Stimulated activated naive CD8-positive, alpha-beta T cell treated with anti-CD3 and anti-CD28 coated beads, Interleukin-15, amount 100 ng/mL, for 72 hours (primary cell): ENCODE measurements around the gene KL.

Experiments
- ATAC-seq: fragments of 150-1000 bp; cut with Tn5 transposase; 2 replicates; pipeline ENCODE4 v1.10.0; 2021; ENCODE audit warnings: mild to moderate bottlenecking, moderate library complexity
- DNase-seq, 2 donors: peaks; one replicate each; pipeline ENCODE4 v3.0.0; 2021 to 2022
- H3K27ac Mint-ChIP-seq, 2 donors: one replicate each; pipeline ENCODE4 v1.8.0; 2022; ENCODE audit warnings: mild to moderate bottlenecking in 2 of 2, mixed read lengths in 2 of 2, moderate library complexity in 2 of 2
- H3K27me3 Mint-ChIP-seq: one replicate; pipeline ENCODE4 v1.8.0; 2022; ENCODE audit warnings: mixed read lengths
- H3K4me1 Mint-ChIP-seq: one replicate; pipeline ENCODE4 v1.8.0; 2022; ENCODE audit warnings: mild to moderate bottlenecking, mixed read lengths
- H3K4me3 Mint-ChIP-seq, 2 donors: one replicate each; pipeline ENCODE4 v1.8.0; 2022; ENCODE audit warnings: mild to moderate bottlenecking in 2 of 2, mixed read lengths in 2 of 2, moderate library complexity in 1 of 2
- H3K9me3 Mint-ChIP-seq, 2 donors: one replicate each; pipeline ENCODE4 v1.8.0; 2022; ENCODE audit warnings: mixed read lengths in 2 of 2

The KL gene

GRCh38 chr13:32989942-32990341, 26.3 kb upstream of the KL start:
- no peak overlapping the region for H3K4me3 Mint-ChIP-seq
- no peak overlapping the region for H3K27ac Mint-ChIP-seq
- H3K9me3 Mint-ChIP-seq = peaks cover 10% of the 10 kb centered on the region in 2 donors
- H3K4me1 Mint-ChIP-seq = no peaks in the 10 kb centered on the region
- H3K27me3 Mint-ChIP-seq = peaks cover 22% of the 10 kb centered on the region
- ATAC-seq = no peak
- no peak for DNase-seq

- Mint-ChIP-seq H3K9me3 (peaks cover 0 to 4% of the 10 kb centered on the region in 2 donors), H3K27me3 (peaks cover 11% of the 10 kb centered on the region), H3K4me3 (no peak overlapping the region), H3K4me1 (no peaks in the 10 kb centered on the region), H3K27ac (no peak overlapping the region)
- ATAC-seq = no peak
- DNase-seq = no peak
These were observed 23.1 kb upstream of the KL start for GRCh38 chr13:32993145-32993544.

- Mint-ChIP-seq H3K9me3 (peaks cover 0 to 4% of the 10 kb centered on the region in 2 donors), H3K4me1 (no peaks in the 10 kb centered on the region), H3K4me3 (no peak overlapping the region), H3K27me3 (no peaks in the 10 kb centered on the region), H3K27ac (no peak overlapping the region)
- DNase-seq (no peak), ATAC-seq (peak; percentile 53)
These were observed 18.8 kb upstream of the KL start for GRCh38 chr13:32997399-32997798.

- Mint-ChIP-seq H3K4me1 (no peaks in the 10 kb centered on the region), H3K27me3 (peaks cover 8% of the 10 kb centered on the region), H3K9me3 (peaks cover 0 to 4% of the 10 kb centered on the region in 2 donors), H3K27ac (no peak overlapping the region), H3K4me3 (no peak overlapping the region)
- no peak for ATAC-seq
- no peak for DNase-seq
These were observed 17.3 kb upstream of the KL start for GRCh38 chr13:32998966-32999365.

- no peak overlapping the region for H3K27ac Mint-ChIP-seq
- H3K4me1 Mint-ChIP-seq = no peaks in the 10 kb centered on the region
- ATAC-seq = no peak
- peaks cover 0 to 2% of the 10 kb centered on the region in 2 donors for H3K9me3 Mint-ChIP-seq
- peaks cover 8% of the 10 kb centered on the region for H3K27me3 Mint-ChIP-seq
- DNase-seq = no peak
- H3K4me3 Mint-ChIP-seq = no peak overlapping the region
These were observed 15.9 kb upstream of the KL start for GRCh38 chr13:33000365-33000764.

GRCh38 chr13:33003458-33004019, 12.7 kb upstream of the KL start:
- no peaks in the 10 kb centered on the region for H3K4me1 Mint-ChIP-seq
- no peak overlapping the region for H3K27ac Mint-ChIP-seq
- H3K4me3 Mint-ChIP-seq = no peak overlapping the region
- ATAC-seq (peak; percentile 52), DNase-seq (no peak)
- peaks cover 28% of the 10 kb centered on the region for H3K27me3 Mint-ChIP-seq
- peaks cover 14 to 17% of the 10 kb centered on the region in 2 donors for H3K9me3 Mint-ChIP-seq

- DNase-seq (no peak), ATAC-seq (no peak)
- Mint-ChIP-seq H3K27ac (no peak overlapping the region), H3K27me3 (peaks cover 36% of the 10 kb centered on the region), H3K9me3 (peaks cover 24 to 25% of the 10 kb centered on the region in 2 donors), H3K4me1 (no peaks in the 10 kb centered on the region), H3K4me3 (no peak overlapping the region)
These were observed 11.7 kb upstream of the KL start for GRCh38 chr13:33004511-33004910.

- DNase-seq (no peak), ATAC-seq (no peak)
- Mint-ChIP-seq H3K27ac (no peak overlapping the region), H3K4me3 (no peak overlapping the region), H3K9me3 (peaks cover 27 to 34% of the 10 kb centered on the region in 2 donors), H3K27me3 (peaks cover 50% of the 10 kb centered on the region), H3K4me1 (no peaks in the 10 kb centered on the region)
These were observed 10.1 kb upstream of the KL start for GRCh38 chr13:33006134-33006533.

GRCh38 chr13:33006638-33007037, 9.6 kb upstream of the KL start:
- Mint-ChIP-seq H3K9me3 (peaks cover 27 to 34% of the 10 kb centered on the region in 2 donors), H3K4me1 (no peaks in the 10 kb centered on the region), H3K27ac (no peak overlapping the region), H3K4me3 (no peak overlapping the region), H3K27me3 (peaks cover 52% of the 10 kb centered on the region)
- no peak for DNase-seq
- no peak for ATAC-seq

GRCh38 chr13:33007237-33007636, 9.0 kb upstream of the KL start:
- no peak for DNase-seq
- ATAC-seq = no peak
- peaks cover 52% of the 10 kb centered on the region for H3K27me3 Mint-ChIP-seq
- H3K9me3 Mint-ChIP-seq = peaks cover 27 to 34% of the 10 kb centered on the region in 2 donors
- H3K4me1 Mint-ChIP-seq = no peaks in the 10 kb centered on the region
- no peak overlapping the region for H3K27ac Mint-ChIP-seq
- no peak overlapping the region for H3K4me3 Mint-ChIP-seq

- ATAC-seq = no peak
- peaks cover 27 to 34% of the 10 kb centered on the region in 2 donors for H3K9me3 Mint-ChIP-seq
- H3K27ac Mint-ChIP-seq = no peak overlapping the region
- no peak for DNase-seq
- no peak overlapping the region for H3K4me3 Mint-ChIP-seq
- no peaks in the 10 kb centered on the region for H3K4me1 Mint-ChIP-seq
- H3K27me3 Mint-ChIP-seq = peaks cover 54% of the 10 kb centered on the region
These were observed 8.3 kb upstream of the KL start for GRCh38 chr13:33007950-33008349.

- no peak for ATAC-seq
These were observed 7.1 kb upstream of the KL start for GRCh38 chr13:33008946-33009722.

GRCh38 chr13:33011828-33012470, 4.3 kb upstream of the KL start:
- ATAC-seq = no peak

More at GRCh38 chr13:33008946-33009722, 7.1 kb upstream of the KL start:
- peaks cover 56% of the 10 kb centered on the region for H3K27me3 Mint-ChIP-seq
- no peak overlapping the region for H3K4me3 Mint-ChIP-seq
- H3K27ac Mint-ChIP-seq = no peak overlapping the region
- no peaks in the 10 kb centered on the region for H3K4me1 Mint-ChIP-seq
- DNase-seq = no peak
- peaks cover 27 to 34% of the 10 kb centered on the region in 2 donors for H3K9me3 Mint-ChIP-seq

GRCh38 chr13:33014291-33014690, 1.9 kb upstream of the KL start:
- no peak overlapping the region for H3K27ac Mint-ChIP-seq
- no peak for DNase-seq
- peaks cover 71% of the 10 kb centered on the region for H3K27me3 Mint-ChIP-seq
- peaks cover 19% of the 10 kb centered on the region for H3K4me1 Mint-ChIP-seq
- no peak overlapping the region for H3K4me3 Mint-ChIP-seq
- peaks cover 5 to 12% of the 10 kb centered on the region in 2 donors for H3K9me3 Mint-ChIP-seq
- ATAC-seq = no peak

More at GRCh38 chr13:33011828-33012470, 4.3 kb upstream of the KL start:
- DNase-seq = no peak
- H3K27me3 Mint-ChIP-seq = peaks cover 69% of the 10 kb centered on the region
- no peak overlapping the region for H3K4me3 Mint-ChIP-seq
- H3K4me1 Mint-ChIP-seq = peaks cover 12% of the 10 kb centered on the region
- no peak overlapping the region for H3K27ac Mint-ChIP-seq
- H3K9me3 Mint-ChIP-seq = peaks cover 27 to 31% of the 10 kb centered on the region in 2 donors

GRCh38 chr13:33015241-33015668, 968 bp upstream of the KL start:
- ATAC-seq (no peak), DNase-seq (no peak)
- Mint-ChIP-seq H3K9me3 (peaks cover 0 to 5% of the 10 kb centered on the region in 2 donors), H3K4me1 (peaks cover 19% of the 10 kb centered on the region), H3K4me3 (peak overlapping the region; percentile 69 to 77), H3K27me3 (peaks cover 73% of the 10 kb centered on the region), H3K27ac (peak overlapping the region in 1 of 2 donors; percentile 48)

GRCh38 chr13:33015791-33016323, 366 bp upstream of the KL start:
- Mint-ChIP-seq H3K4me1 (peaks cover 19% of the 10 kb centered on the region), H3K4me3 (peak overlapping the region; percentile 69 to 77), H3K9me3 (peaks cover 0 to 2% of the 10 kb centered on the region in 2 donors), H3K27me3 (peaks cover 74% of the 10 kb centered on the region), H3K27ac (no peak overlapping the region)
- DNase-seq = peak; percentile 7 to 14
- peak; percentile 6 for ATAC-seq
